HPDE6-E6E7 (cell line): ENCODE results near the gene GLUL.
A peak's percentile ranks its signal among the peaks of the same experiment; 100 is the strongest.

ENCODE experiments used
- DNase-seq: peaks from one replicate; pipeline ENCODE4 v3.0.0; 2011; ENCODE audit warnings: missing footprints; ENCODE audit errors: extremely low spot score

GLUL gene

DNA sequence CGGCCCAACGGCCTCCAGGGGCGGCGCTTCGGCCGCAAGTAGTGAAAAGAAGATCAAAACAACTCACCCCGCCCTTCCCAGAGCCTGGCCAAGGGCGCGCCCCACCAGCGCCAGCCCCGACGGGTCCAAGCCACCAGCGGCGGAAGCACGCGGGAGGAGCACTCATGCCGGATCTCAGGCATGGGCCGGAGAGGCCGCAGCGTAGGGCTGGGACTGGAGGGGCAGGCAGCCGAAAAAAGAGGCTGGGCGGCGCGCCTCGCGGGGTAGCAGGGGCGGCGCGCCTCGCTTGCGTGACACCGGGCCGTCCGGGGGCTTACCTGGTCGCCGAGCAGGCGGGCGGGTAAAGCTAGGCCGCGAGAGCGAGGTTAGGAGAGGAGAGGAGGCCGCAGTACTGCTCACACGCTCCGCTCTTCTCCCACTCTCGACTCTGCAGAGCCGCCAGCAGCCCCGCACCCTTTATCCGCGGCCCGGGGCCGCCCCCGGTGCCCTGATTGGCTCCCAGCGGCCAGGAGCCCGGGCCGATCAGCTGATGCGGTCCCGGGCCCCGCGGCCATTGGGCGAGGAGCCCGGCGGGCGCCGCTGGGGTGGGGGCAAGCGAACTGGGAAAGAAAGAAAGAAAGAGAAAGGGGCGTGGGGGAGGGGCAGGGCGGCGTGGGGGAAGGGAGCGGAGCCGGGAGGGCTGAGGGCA lies at the start of gene GLUL:
Gene GLUL, minus strand, starts transcription at position 429 of the 688 bp plus-strand sequence. CDS start 3,053 bp downstream, outside the sequence.
- peak; percentile 86 for DNase-seq

GRCh38 chr1:182438326-182438725 lies 46.7 kb upstream of the GLUL start:
- DNase-seq: no peak

DNA sequence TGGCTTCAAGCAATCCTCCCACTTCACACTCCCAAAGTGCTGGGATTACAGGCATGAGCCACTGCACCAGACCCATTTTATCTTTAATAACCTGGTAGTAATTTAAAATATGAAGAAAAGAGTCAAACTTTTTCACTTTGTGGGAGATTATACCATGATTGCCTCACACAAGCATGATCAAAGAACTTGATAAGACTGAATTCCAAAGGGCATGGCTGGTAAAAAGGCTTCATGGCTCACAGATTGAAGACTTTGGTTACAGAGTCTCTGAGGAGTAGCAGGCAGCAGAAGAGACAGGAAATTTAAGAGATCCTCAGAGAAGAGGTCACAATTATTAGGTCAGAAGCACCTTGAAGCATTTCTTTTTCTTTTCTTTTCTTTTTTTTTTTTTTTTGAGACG lies 42.0 kb upstream of the GLUL start:
- no peak for DNase-seq

DNA sequence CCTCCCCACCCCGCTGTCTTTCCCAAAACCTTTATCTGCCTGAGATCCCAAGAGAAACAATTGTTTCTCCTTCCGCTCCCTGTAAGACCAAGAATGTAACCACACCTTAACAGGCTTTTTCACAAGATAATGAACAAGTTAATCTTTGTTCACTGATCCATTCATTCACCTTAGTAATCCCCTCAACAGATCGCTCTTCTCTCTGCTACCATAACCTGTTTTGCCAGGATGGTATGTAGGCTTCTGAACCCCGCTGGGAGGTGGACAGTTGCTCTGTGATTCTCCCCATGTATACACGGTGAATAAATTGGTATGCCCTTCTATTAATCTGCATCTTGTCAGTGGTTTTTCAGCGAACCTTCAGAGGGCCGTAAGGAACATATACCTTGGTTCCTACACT lies 39.7 kb upstream of the GLUL start:
- DNase-seq: no peak

DNA sequence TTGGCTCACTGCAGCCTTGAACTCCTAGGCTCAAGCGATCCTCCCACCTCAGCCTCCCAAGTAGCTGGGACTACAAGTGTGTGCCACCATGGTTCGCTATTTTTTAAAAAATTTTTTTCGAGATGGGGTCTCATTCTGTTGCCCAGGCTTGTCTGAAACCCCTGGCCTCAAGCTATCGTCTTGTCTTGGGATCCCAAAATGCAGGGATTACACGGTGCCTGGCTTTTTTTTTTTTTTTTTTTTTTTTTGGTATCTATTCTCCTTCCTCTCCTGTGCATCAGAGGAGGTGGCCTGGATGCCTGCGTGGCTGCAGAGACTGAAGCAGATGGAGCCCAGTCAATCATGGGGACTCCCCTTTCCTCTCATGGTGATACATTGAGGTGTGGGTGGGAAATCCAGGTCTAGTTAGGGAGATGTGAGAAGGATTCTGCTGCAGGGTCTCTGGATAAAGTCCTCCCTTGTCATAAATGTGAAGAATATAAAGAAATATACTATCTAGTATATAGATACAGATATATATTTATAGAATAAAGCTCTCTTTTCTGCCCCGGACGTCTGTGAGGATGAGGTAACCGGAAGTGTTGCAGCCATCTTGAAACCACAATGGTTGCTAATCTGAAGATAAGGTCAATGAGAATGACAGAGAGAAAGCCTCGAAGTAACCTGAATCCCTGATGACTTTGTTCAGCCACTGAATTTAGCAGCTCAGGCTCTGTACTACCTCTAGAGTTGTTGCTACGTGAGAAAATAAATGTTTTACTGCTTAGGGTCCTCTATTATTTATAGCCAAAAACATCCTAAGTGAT lies 38.9 kb upstream of the GLUL start:
- no peak for DNase-seq

DNA sequence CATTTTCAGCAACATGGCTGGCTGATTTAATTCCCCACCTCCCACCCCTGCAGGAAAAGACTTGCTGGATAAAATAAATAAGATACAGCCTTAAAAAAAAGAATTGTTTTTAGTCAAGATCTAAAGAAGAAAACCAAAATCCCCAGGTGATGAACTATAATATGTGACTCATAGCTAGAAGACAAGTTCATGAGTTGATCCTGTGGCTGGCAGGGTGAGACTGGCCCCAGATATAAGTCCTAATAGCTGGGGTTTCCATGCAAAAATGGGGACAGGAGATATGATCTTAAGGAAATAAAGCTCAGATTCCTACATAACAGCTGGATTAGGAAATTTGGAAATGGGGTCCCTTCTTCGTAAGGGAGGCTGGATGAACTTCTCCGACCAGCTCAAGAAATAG lies 36.5 kb upstream of the GLUL start:
- no peak for DNase-seq

- no peak for DNase-seq
Observed at GRCh38 chr1:182426442-182427430, 35.1 kb upstream of the GLUL start.

DNA sequence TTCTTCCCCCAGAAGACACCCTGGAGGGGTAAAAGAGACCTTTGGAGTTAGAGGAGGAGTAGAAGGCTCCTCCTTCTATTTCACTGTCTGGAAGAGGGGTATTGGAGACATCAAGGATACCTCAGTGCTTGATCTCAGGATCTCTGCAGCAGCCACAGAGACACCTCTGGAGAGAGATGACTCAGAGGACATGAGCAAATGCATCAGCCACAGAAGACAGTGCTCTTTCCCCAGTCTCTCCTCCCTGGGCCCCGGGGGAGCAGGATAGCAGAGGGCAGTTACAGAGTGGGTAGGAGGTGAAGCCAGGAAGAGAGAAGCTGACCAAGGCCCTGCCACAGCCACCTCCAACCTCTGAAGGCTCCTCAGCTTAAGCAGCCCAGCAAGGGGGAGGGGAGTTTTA lies 24.2 kb upstream of the GLUL start:
- DNase-seq: no peak

DNA sequence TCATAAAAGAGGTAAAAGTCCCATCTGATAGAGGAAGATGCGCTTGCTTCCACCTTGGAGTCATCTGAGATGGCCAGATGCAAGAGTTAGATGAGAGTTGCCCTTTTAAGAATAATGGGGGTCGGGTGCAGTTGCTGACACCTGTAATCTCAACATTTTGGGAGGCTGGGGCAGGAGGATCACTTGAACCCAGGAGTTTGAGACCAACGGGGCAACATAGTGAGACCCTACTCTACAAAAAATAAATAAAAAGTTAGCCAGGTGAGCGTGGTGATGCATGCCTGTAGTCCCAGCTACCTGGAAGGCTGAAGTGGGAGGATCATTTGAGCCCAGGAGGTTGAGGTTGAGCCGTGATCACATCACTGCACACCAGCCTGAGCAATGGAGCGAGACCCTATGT lies 22.4 kb upstream of the GLUL start:
- no peak for DNase-seq

DNA sequence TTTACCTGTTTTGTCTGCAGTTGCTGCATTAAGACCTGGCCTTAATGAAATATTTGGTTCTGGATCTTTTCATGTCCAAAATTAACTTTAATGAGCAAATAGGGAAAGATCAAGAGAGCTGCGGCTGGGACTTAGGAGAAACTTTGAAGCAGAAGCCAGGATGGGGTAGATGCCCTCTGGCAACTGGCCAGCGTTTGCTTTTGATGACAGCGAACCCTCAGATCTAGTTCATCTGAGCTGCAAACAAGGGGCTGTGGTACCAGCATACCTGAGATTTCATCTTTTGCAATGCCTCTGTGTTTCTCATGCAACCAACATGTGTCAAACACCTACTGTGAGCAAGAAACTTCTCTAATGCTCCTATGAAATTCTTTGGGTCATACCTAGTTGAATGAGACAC lies 21.9 kb upstream of the GLUL start:
- no peak for DNase-seq

- DNase-seq: no peak
Observed at GRCh38 chr1:182410620-182411273, 19.2 kb upstream of the GLUL start.

DNA sequence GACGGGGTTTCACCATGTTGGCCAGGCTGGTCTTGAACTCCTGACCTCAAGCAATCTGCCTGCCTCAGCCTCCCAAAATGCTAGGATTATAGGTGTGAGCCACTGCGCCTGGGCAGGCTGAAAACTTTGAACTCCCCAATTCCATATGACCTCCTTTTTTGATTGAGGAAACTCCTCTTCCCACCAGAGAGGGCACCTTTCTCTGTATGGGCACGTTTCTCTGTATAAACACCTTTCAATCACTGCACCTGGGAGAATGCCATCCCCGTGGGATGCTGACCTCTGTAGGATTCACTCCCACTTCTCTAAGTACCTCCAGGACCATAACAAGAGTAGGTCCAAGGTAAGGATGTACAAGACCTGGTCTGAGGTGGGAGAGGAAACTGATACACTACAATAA lies 18.5 kb upstream of the GLUL start:
- no peak for DNase-seq

DNA sequence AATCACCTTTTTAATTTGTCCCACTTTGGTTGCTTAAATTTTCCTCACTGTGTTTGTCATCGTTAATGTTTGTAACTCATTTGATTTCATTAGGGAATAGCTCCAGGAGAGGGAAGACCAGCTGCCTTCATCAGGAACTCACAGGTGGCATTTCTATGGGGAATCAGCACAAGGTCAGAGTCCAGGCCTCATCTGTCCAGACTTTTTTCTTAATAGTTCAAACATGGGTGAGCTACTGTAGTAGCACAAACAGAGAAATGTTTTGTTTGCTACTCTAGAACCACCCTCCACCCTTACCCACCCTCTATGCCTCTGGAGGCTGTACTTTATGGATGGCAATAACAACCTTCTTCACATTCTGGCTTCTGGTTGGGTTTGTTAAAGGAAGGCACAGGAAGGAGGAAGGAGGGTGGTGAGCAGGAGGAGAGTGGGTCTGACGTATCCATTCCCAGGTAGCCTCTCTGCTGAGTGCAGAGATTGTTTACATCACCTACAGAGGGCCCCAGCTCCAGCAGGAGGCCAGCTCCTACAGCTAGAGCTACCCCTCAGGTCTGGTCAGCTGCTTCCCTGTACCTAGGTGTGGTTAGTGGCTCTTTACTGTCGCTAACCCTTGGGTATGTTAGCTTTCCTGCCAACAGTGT lies 17.0 kb upstream of the GLUL start:
- DNase-seq: no peak

DNA sequence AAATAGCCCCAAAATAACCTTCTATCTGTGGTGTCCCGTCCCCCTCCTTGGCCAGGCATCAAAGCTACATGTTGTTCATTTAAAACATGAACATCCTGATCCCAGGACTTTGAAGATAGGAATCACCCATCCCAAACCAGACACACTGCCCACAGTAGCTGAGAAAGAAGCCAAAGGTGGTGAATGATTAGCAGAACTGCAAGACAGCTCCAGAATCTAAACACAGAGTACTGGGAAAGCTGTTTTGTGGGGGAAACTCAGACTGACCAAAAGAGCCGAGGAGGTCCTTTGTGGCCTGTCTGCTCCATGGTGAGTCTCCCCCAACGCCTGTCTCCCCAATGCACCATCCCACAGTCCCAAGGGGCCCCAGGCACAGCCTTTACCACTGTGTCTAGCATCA lies 16.1 kb upstream of the GLUL start:
- DNase-seq: no peak

DNA sequence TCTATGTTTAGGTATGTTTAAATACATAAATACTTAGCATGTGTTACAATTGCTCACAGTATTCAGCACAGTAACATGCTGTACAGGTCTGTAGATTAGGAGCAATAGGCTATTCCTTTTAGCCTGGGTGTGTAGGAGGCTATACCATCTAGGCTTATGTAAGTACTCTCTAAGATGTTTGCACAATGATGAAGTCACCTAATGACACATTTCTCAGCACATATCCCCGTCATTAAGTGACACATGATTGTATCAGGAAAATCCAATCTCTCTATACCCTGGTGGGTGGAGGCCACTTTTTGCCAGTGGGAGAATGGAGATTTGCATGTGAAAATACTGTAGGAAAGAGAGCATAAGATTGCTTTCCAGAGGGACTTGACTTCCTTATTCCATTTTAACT lies 14.4 kb upstream of the GLUL start:
- no peak for DNase-seq

- DNase-seq: no peak
Observed at GRCh38 chr1:182405578-182405977, 14.0 kb upstream of the GLUL start.

DNA sequence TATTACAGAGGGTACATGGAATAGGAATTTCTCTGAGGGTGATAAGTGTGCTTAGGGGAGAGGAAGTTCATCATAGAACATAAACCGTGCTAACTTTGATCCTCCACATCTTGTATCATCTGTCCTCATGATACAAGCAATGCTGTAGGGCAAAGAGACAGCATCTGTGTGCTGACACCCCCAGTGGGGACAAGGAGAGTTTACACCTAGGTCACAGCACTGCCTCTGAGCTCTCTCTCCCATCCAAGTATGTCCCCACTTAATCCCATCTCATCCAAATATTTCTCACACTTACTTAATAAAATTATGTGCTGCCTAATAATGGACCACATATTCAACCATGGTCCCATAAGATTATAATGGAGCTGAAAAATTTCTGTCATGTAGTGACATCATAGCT lies 13.2 kb upstream of the GLUL start:
- no peak for DNase-seq

DNA sequence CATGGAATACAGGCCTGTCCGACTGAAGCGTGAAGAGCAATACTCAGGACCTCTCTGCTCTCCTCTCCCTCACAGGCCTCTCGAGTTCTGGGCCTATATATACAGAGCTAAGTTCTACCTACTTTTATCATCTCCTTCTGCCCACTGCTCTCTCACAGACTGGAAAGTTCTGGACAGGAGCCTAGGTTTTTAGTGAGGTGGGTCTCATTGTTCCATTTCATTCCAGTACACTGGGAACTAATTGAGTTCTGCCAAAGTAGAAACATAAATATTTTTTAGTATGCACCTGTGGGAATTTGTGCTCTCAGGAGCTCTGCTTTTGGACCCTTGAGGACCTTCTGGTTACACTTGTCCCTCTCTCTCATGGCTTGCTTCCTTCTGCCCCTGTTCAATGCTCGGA lies 9.0 kb upstream of the GLUL start, which contains the start of gene TEDDM1:
Gene TEDDM1, minus strand, starts transcription at position 101 of the 400 bp plus-strand sequence. CDS start 182 bp downstream, outside the sequence.
- no peak for DNase-seq

DNA sequence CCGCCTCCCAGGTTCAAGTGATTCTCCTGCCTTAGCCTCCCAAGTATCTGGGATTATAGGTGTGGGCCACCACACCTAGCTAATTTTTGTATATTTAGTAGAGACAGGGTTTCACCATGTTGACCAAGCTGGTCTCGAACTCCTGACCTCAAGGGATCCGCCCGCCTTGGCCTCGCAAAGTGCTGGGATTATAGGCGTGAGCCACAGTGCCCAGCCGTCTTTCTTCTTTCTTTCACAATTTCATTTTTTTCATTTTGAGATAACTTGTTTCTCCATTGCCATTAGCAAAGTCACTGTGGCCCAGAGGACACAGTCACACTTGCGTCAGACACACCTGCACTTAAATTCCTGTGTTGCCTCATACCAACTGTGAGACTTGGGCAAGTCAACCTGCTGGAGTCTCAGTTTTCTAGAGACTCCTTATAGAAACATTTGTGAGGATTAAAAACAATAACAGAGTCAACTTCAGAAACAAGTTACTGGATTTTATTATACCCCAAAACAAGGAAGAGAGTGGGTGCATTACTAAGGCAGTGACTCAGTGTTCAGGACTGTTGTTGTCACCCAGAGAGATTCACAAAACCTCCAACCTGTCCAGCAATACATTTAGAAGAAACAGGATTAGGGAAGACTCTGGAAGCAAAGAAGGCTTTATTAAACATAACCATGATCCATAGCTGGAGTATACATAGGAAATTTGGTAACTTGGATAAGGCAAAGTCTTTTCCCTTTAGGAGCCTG lies 6.2 kb upstream of the GLUL start:
- no peak for DNase-seq

DNA sequence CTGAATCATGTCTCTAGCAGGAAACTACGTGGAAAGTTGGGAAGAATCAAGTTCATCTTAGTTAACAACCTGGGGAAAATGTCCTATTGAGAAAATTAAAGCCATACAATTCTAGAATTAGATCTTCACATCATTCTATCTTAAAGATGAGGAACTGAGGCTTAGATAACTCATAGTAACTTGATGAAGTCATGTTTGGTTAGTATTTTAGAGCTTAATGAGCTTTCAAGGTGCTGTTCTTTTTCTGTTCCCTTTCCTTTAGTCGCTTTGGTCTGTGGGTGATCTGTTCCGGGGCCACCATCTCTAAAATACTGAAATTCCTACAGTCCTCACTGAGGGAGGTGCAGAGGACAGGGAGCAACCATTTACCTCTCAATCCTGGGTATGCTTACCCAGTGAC lies 4.3 kb upstream of the GLUL start:
- no peak for DNase-seq
